ENCODE measurements around the gene DIAPH3. TPM values are rescaled to one million over a fixed set of nuclear protein-coding genes. Genes with fewer than 3 reads are reported as not detected.

DIAPH3 gene
- total and polyA plus RNA-seq, 2 of the 4 experiments (the other 2 are of a cell fraction): 8.9 to 9.3 TPM

DNA sequence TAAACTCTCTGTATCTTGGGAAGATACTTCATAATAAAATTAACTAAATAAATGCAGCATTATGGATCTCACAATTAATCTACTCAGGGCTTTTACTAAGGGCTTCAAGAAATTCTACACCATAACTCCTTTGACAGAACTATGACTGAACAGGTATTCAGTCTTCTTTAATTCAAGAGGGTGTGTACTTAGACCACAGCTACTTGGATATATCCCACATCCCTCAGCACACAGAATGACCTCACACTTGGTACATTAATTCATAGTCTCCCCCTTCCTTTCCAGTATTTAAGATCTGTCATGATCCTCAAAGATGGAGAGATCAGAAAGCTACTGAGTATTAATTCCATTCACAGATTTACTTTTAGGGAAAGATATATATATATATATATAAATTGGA, 11.6 kb downstream of the DIAPH3 start:
- H3K56ac ChIP-seq (ENCODE audit: extremely low read depth, insufficient read depth, low read length): no peak overlapping the region
- in situ Hi-C loops (cut with MboI; ENCODE audit: low sequenced_read_pairs): no loop called here

More for the DNA sequence above, 11.6 kb downstream of the DIAPH3 start:
- Histone ChIP-seq H3K9me3 (ENCODE audit: control insufficient read depth, insufficient read depth, low read length) (no peaks in the 10 kb centered on the region), H3K4me1 (ENCODE audit: control insufficient read depth, insufficient read depth, low read length) (peaks cover 9% of the 10 kb centered on the region), H3K4me2 (ENCODE audit: low read depth, low read length) (peak overlapping the region; percentile 34; the same call in 1 of the 2 replicates), H3K4ac (ENCODE audit: low read depth, low read length) (no peak overlapping the region), H4K5ac (ENCODE audit: low read depth, low read length) (peak overlapping the region; percentile 76), H3K9ac (ENCODE audit: low read depth, low read length) (no peak overlapping the region), H3K18ac (ENCODE audit: low read depth, low read length) (peak overlapping the region; percentile 29; the same call in 1 of the 2 replicates), H2AFZ (replicated peaks; ENCODE audit: low read length, poor library complexity) (no peak overlapping the region), H2AK5ac (ENCODE audit: low read depth, low read length) (no peak overlapping the region), H3K4me3 (ENCODE audit: insufficient read depth, low read depth, low read length) (no peak overlapping the region), H2BK15ac (ENCODE audit: low read depth, low read length) (no peak overlapping the region), H3K14ac (replicated peaks; ENCODE audit: low read depth, low read length) (no peak overlapping the region), H4K91ac (ENCODE audit: insufficient read depth, low read depth, low read length) (no peak overlapping the region), H2BK120ac (ENCODE audit: low read depth, low read length) (no peak overlapping the region), H2AK9ac (replicated peaks; ENCODE audit: low read depth, low read length, poor library complexity) (no peak overlapping the region), H4K20me1 (ENCODE audit: insufficient read depth, low read length) (no peaks in the 10 kb centered on the region), H3K79me1 (ENCODE audit: low read depth in 1 of 2, low read length in 2 of 2) (peaks cover 33 to 64% of the 10 kb centered on the region in 2 experiments), H3K9me1 (ENCODE audit: insufficient read depth, low read length) (no peaks in the 10 kb centered on the region), H3K36me3 (ENCODE audit: control insufficient read depth, insufficient read depth, low read length) (no peaks in the 10 kb centered on the region; the same call in 1 of the 2 replicates), H3K23ac (ENCODE audit: low read depth, low read length) (no peak overlapping the region; the same call in 1 of the 2 replicates), H2BK5ac (ENCODE audit: low read depth, low read length, poor library complexity, severe bottlenecking) (no peak overlapping the region), H2BK20ac (ENCODE audit: low read depth, low read length) (no peak overlapping the region), H3K27me3 (ENCODE audit: control insufficient read depth, insufficient read depth, low read length) (no peaks in the 10 kb centered on the region), H3K27ac (ENCODE audit: insufficient read depth, low read length) (no peak overlapping the region), H4K8ac (ENCODE audit: low read depth in 2 of 2, low read length in 2 of 2) (no peak overlapping the region)
- no peak for ATAC-seq (ENCODE audit: low read depth)
- dilution Hi-C loops (cut with HindIII; ENCODE audit: low sequenced_read_pairs, unreplicated experiment): no loop called here
- no peak for TF ChIP-seq MAZ (IDR thresholded peaks at IDR 0.05; ENCODE audit: borderline replicate concordance, low read depth, low read length)
- ChIA-PET CTCF (interaction anchor here (0.7 kb wide), 1 partner anchor 69 kb away, joined by 10 read pairs; no protein-coding TSS in a partner anchor), POLR2A (ENCODE audit: unreplicated experiment) (no interaction called here)
- BruUV-seq (replicated peaks): no TSS peak
- intact Hi-C loops (cut with micrococcal nuclease): no loop called here
- DNase-seq: peak; percentile 15
